ENCODE results near the gene CACNG6. TPM values are rescaled to one million over a fixed set of nuclear protein-coding genes. Genes with fewer than 3 reads are reported as not detected.

Gene CACNG6
- total and polyA plus RNA-seq, 2 experiments from 2014 or later, result not detected

DNA sequence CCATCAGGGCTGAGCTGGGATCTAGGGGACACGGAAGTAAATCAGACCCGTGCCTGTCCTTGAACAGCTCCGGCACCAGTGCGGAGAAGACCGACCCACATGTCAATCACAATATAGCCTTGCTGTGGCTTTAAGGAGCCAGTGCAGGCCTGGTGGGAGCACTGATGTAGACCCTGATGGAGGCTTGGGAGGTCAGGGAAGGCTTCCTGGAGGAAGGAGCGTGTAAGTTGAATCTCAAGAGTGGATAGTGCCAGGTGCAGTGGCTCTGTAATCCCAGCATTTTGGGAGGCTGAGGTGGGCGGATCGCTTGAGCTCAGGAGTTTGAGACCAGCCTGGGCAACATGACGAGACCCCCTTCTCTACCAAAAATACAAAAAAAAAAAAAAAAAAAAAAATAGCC lies 39.5 kb upstream of the CACNG6 start:
- in situ Hi-C loops (cut with MboI), result no loop called here
- Histone ChIP-seq H3K9ac (no peak overlapping the region), H3K4me2 (ENCODE audit: unreplicated experiment) (no peak overlapping the region)

DNA sequence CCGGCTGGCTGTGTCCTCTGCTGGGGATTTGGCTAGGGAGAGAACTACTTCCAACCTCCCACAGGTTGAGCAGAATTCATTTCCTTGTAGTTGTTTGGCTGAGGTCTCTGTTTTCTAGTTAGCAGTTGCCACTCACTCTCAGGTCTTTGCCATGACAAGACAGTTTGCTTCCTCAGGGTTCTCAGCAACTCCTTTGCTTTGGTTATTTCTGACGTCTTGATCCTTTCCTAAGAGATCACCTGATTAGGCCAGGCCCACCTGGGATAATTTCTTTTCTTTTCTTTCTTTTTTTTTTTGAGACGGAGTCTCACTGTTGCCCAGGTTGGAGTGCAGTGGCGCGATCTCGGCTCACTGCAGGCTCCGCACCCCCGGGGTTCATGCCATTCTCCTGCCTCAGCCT lies 38.1 kb upstream of the CACNG6 start:
- TF ChIP-seq EZH2 (IDR thresholded peaks at IDR 0.05; ENCODE audit: insufficient read depth, poor library complexity, severe bottlenecking), result no peak
- TF ChIP-seq EZH2phosphoT487 (IDR thresholded peaks at IDR 0.05; ENCODE audit: insufficient read depth, low read depth), result no peak
- no peak for DNase-seq
- no peak overlapping the region for H3K4me2 ChIP-seq (ENCODE audit: unreplicated experiment)
- H3K27ac ChIP-seq, result no peak overlapping the region
- H3F3A ChIP-seq (ENCODE audit: insufficient read depth), result no peaks in the 10 kb centered on the region
- H4K20me1 ChIP-seq (ENCODE audit: insufficient read depth), result no peaks in the 10 kb centered on the region
- WGBS, 2 experiments (ENCODE audit: low coverage in 1 of 2, low lambda C conversion rate in 2 of 2, missing lambda C conversion rate in 2 of 2), result 52 to 64% methylated on average over 6 to 8 of the region's 8 CpGs
- H3K9me2 ChIP-seq (ENCODE audit: insufficient read depth), result no peaks in the 10 kb centered on the region
- peaks cover 33% of the 10 kb centered on the region for H3K27me3 ChIP-seq (replicated peaks; ENCODE audit: insufficient read depth)
- H3K4me1 ChIP-seq (ENCODE audit: insufficient read depth), result no peaks in the 10 kb centered on the region
- H2AFZ ChIP-seq, result no peak overlapping the region
- H3K9ac ChIP-seq, result no peak overlapping the region
- H3K4me3 ChIP-seq, result no peak overlapping the region
- no peaks in the 10 kb centered on the region for H3K9me3 ChIP-seq (ENCODE audit: low read depth)
- no peaks in the 10 kb centered on the region for H3K79me2 ChIP-seq (ENCODE audit: insufficient read depth)
- in situ Hi-C loops (cut with MboI), result no loop called here
- H3K36me3 ChIP-seq (ENCODE audit: low read depth), result no peaks in the 10 kb centered on the region

More for the DNA sequence above, 39.5 kb upstream of the CACNG6 start:
- no peak for DNase-seq
- Histone ChIP-seq H3F3A (ENCODE audit: insufficient read depth) (no peaks in the 10 kb centered on the region), H3K79me2 (ENCODE audit: insufficient read depth) (no peaks in the 10 kb centered on the region), H3K9me2 (ENCODE audit: insufficient read depth) (no peaks in the 10 kb centered on the region), H3K27ac (no peak overlapping the region), H3K4me3 (no peak overlapping the region), H2AFZ (no peak overlapping the region), H3K4me1 (ENCODE audit: insufficient read depth) (no peaks in the 10 kb centered on the region), H3K9me3 (ENCODE audit: low read depth) (no peaks in the 10 kb centered on the region), H3K36me3 (ENCODE audit: low read depth) (no peaks in the 10 kb centered on the region), H3K27me3 (replicated peaks; ENCODE audit: insufficient read depth) (peaks cover 24% of the 10 kb centered on the region; the same call in 1 of the 2 replicates), H4K20me1 (ENCODE audit: insufficient read depth) (no peaks in the 10 kb centered on the region)
- no peak for TF ChIP-seq EZH2 (IDR thresholded peaks at IDR 0.05; ENCODE audit: insufficient read depth, poor library complexity, severe bottlenecking)
- TF ChIP-seq EZH2phosphoT487 (IDR thresholded peaks at IDR 0.05; ENCODE audit: insufficient read depth, low read depth), result no peak
- WGBS, 2 experiments (ENCODE audit: low coverage in 1 of 2, low lambda C conversion rate in 2 of 2, missing lambda C conversion rate in 2 of 2), result 73 to 75% methylated on average over 9 of the region's 9 CpGs

DNA sequence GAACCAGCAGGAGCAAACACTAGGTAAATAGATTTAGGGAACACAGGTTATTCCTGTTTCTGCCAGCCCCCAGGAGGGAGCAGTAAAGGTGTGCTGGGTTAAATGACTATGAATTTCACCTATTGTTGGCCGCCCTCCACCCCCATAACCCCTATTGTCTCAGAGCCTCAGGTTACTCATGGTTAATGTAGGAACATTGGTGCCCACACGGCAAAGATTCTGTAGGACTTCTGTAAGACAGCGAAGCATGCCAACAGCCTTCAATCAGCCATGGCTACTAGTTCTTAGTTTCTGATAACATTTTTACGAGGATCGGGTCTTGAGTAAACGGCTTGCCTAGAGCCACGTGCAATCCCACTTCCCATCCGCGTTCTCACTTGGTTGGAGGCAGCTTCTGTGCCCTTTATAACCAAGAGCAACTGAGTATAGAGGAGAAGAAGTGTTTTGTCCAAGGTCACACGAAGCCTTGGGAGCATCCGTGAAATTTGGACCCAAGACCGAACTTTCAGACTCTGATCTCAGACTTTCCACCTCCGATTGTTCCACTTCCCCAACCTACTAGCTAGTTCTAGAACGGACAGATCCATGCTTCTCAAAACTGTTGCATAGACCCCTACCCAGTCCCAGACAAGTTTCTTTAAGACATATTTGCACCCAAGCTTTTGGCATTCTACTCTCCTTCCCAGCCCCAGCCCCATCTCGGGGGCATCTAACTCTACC lies 33.8 kb upstream of the CACNG6 start:
- Histone ChIP-seq H3K4me1 (ENCODE audit: insufficient read depth) (no peaks in the 10 kb centered on the region), H3K4me2 (ENCODE audit: unreplicated experiment) (no peak overlapping the region), H3F3A (ENCODE audit: insufficient read depth) (no peaks in the 10 kb centered on the region), H3K27me3 (replicated peaks; ENCODE audit: insufficient read depth) (peaks cover 63% of the 10 kb centered on the region), H3K9me2 (ENCODE audit: insufficient read depth) (no peaks in the 10 kb centered on the region), H4K20me1 (ENCODE audit: insufficient read depth) (no peaks in the 10 kb centered on the region), H3K9me3 (ENCODE audit: low read depth) (no peaks in the 10 kb centered on the region), H3K36me3 (ENCODE audit: low read depth) (no peaks in the 10 kb centered on the region), H3K4me3 (no peak overlapping the region), H3K79me2 (ENCODE audit: insufficient read depth) (no peaks in the 10 kb centered on the region), H3K27ac (no peak overlapping the region), H2AFZ (no peak overlapping the region), H3K9ac (no peak overlapping the region)
- DNase-seq, result no peak
- no peak for TF ChIP-seq EZH2phosphoT487 (IDR thresholded peaks at IDR 0.05; ENCODE audit: insufficient read depth, low read depth)
- TF ChIP-seq EZH2 (IDR thresholded peaks at IDR 0.05; ENCODE audit: insufficient read depth, poor library complexity, severe bottlenecking), result no peak
- in situ Hi-C loops (cut with MboI), result no loop called here
- WGBS, 2 experiments (ENCODE audit: low coverage in 1 of 2, low lambda C conversion rate in 2 of 2, missing lambda C conversion rate in 2 of 2), result 1 to 4% methylated on average over 15 of the region's 15 CpGs

DNA sequence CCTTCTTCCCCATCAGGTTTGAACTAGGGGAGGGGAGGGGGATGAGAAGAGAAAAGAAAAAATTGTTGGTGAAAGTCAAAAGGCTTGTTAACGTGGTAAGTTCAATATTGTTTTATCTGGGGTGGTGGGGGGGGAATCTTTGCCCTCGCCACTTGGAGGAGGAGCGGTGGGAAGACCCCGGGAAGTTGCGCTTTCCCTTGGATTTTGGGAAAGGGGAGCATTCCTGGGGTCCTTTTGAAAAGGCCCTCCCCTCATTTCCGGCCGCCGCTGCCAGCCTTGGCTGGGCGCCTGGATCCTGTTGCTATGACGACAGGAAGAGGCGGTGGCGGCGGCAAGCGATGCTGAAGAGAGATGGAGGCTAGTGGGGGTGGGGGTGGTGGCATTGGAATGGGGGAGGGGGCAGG lies 33.3 kb upstream of the CACNG6 start:
- TF ChIP-seq EZH2 (IDR thresholded peaks at IDR 0.05; ENCODE audit: insufficient read depth, poor library complexity, severe bottlenecking), result no peak
- TF ChIP-seq EZH2phosphoT487 (IDR thresholded peaks at IDR 0.05; ENCODE audit: insufficient read depth, low read depth), result no peak
- Histone ChIP-seq H4K20me1 (ENCODE audit: insufficient read depth) (no peaks in the 10 kb centered on the region), H3K4me3 (no peak overlapping the region), H3K9ac (no peak overlapping the region), H2AFZ (no peak overlapping the region), H3K36me3 (ENCODE audit: low read depth) (no peaks in the 10 kb centered on the region), H3K79me2 (ENCODE audit: insufficient read depth) (no peaks in the 10 kb centered on the region), H3K27me3 (replicated peaks; ENCODE audit: insufficient read depth) (peaks cover 63% of the 10 kb centered on the region), H3K4me2 (ENCODE audit: unreplicated experiment) (no peak overlapping the region), H3K27ac (no peak overlapping the region), H3K9me3 (ENCODE audit: low read depth) (no peaks in the 10 kb centered on the region), H3F3A (ENCODE audit: insufficient read depth) (no peaks in the 10 kb centered on the region), H3K4me1 (ENCODE audit: insufficient read depth) (no peaks in the 10 kb centered on the region), H3K9me2 (ENCODE audit: insufficient read depth) (no peaks in the 10 kb centered on the region)
- no peak for DNase-seq
- in situ Hi-C loops (cut with MboI), result no loop called here
- WGBS, 2 experiments (ENCODE audit: low coverage in 1 of 2, low lambda C conversion rate in 2 of 2, missing lambda C conversion rate in 2 of 2), result 3% methylated on average over 14 of the region's 14 CpGs
